B cell (primary cell): ENCODE data around the gene KIAA0232. TPM values are rescaled to one million over a fixed set of nuclear protein-coding genes. Genes with fewer than 3 reads are reported as not detected.

Source experiments
- ATAC-seq: fragments of 200-7000 bp; cut with Tn5 transposase; one replicate; pipeline ENCODE4 v1.10.0; 2021; ENCODE audit warnings: low read depth, mild to moderate bottlenecking, moderate number of reproducible peaks, moderate library complexity
- CTCF ChIA-PET: fragments of 350-600 bp; sonication (Branson Sonifier 250); formaldehyde crosslinking; loops from one replicate; lab custom pipeline; 2021; ENCODE audit warnings: antibody characterized with exemption, inconsistent platforms; lab: Charles Lee
- POLR2A ChIA-PET: fragments of 350-600 bp; sonication (Branson Sonifier 250); formaldehyde crosslinking; loops from one replicate; lab custom pipeline; 2021; ENCODE audit warnings: antibody characterized with exemption; lab: Charles Lee
- DNase-seq: peaks from one replicate; pipeline ENCODE4 v3.0.0; 2013
- H2AFZ ChIP-seq: 2 replicates; pipeline ENCODE4 v1.6.1; 2012; ENCODE audit warnings: mild to moderate bottlenecking, low read depth, low read length; ENCODE audit not compliant: insufficient read depth, poor library complexity, severe bottlenecking
- H3K27ac ChIP-seq, 2 donors: 1 replicate in 1 of 2; 2 replicates in 1 of 2; pipeline ENCODE4 v1.5.1; 2012 to 2013; ENCODE audit warnings: low read length in 2 of 2, mild to moderate bottlenecking in 2 of 2, moderate library complexity in 1 of 2
- H3K27me3 ChIP-seq, 4 experiments: fragments of 200-600 bp in 1 of 4; sonication (generic) in 1 of 4; replicated peaks in 1 of 4; 1 replicate in 2 of 4; 2 replicates in 2 of 4; pipeline versions ENCODE4 v1.6.1 to v1.7.0; 2013 to 2016; ENCODE audit warnings: low read length in 3 of 4, mild to moderate bottlenecking in 2 of 4, mixed read lengths in 1 of 4, moderate library complexity in 1 of 4; ENCODE audit not compliant: insufficient read depth in 4 of 4, control insufficient read depth in 3 of 4; ENCODE audit errors: control extremely low read depth in 1 of 4
- H3K36me3 ChIP-seq, 2 experiments: replicated peaks in 1 of 2; 1 replicate in 1 of 2; 2 replicates in 1 of 2; pipeline versions ENCODE4 v1.6.1 to v1.7.1; 2013; ENCODE audit warnings: low read length in 1 of 2; ENCODE audit not compliant: insufficient read depth in 2 of 2, control insufficient read depth in 1 of 2; ENCODE audit errors: control extremely low read depth in 1 of 2, extremely low read depth in 1 of 2
- H3K4me1 ChIP-seq, 2 donors: fragments of 200-600 bp in 1 of 2; sonication (generic) in 1 of 2; 1 replicate in 1 of 2; 2 replicates in 1 of 2; pipeline versions ENCODE4 v1.5.1 to v1.6.1; 2013 to 2017; ENCODE audit warnings: low read length in 2 of 2; ENCODE audit not compliant: control insufficient read depth in 2 of 2, insufficient read depth in 2 of 2
- H3K4me2 ChIP-seq: replicated peaks from 2 replicates; pipeline ENCODE3; 2012; ENCODE audit warnings: mild to moderate bottlenecking, low read depth, low read length; ENCODE audit not compliant: poor library complexity, severe bottlenecking
- H3K4me3 ChIP-seq, 5 experiments: fragments of 200-600 bp in 1 of 5; sonication (generic) in 1 of 5; 1 replicate in 3 of 5; 2 replicates in 2 of 5; pipeline versions ENCODE4 v1.5.1 to v1.7.0; 2011 to 2016; ENCODE audit warnings: low read length in 4 of 5, mild to moderate bottlenecking in 4 of 5, low read depth in 2 of 5, control low read depth in 1 of 5, moderate library complexity in 1 of 5; ENCODE audit not compliant: insufficient read depth in 1 of 5; ENCODE audit errors: control extremely low read depth in 1 of 5, extremely low read depth in 1 of 5
- H3K79me2 ChIP-seq: fragments of 200-600 bp; sonication (generic); one replicate; pipeline ENCODE4 v1.6.0; 2016; ENCODE audit warnings: low read length; ENCODE audit not compliant: control insufficient read depth, insufficient read depth
- H3K9ac ChIP-seq: fragments of 200-600 bp; sonication (generic); 2 replicates; pipeline ENCODE4 v1.6.1; 2017; ENCODE audit warnings: mild to moderate bottlenecking, low read length, moderate library complexity
- H3K9me3 ChIP-seq, 3 donors: one replicate each; pipeline versions ENCODE4 v1.6.1 to v1.7.1; 2013; ENCODE audit warnings: low read length in 2 of 3; ENCODE audit not compliant: control insufficient read depth in 2 of 3, insufficient read depth in 1 of 3; ENCODE audit errors: control extremely low read depth in 1 of 3
- H4K20me1 ChIP-seq: 2 replicates; pipeline ENCODE4 v1.6.0; 2012; ENCODE audit warnings: mild to moderate bottlenecking, low read length; ENCODE audit not compliant: insufficient read depth, control insufficient read depth, poor library complexity, severe bottlenecking
- H3K27ac Mint-ChIP-seq: one replicate; pipeline ENCODE4 v1.8.0; 2021; ENCODE audit warnings: mixed read lengths
- H3K27me3 Mint-ChIP-seq: one replicate; pipeline ENCODE4 v1.8.0; 2021; ENCODE audit warnings: mixed read lengths
- H3K4me1 Mint-ChIP-seq: one replicate; pipeline ENCODE4 v1.8.0; 2021; ENCODE audit warnings: mixed read lengths
- H3K4me3 Mint-ChIP-seq: one replicate; pipeline ENCODE4 v1.8.0; 2021; ENCODE audit warnings: mixed read lengths
- H3K9me3 Mint-ChIP-seq: one replicate; pipeline ENCODE4 v1.8.0; 2022; ENCODE audit warnings: mixed read lengths; ENCODE audit not compliant: insufficient read depth
- CTCF ChIP-seq: fragments of 200-600 bp; IDR thresholded peaks from one replicate; pipeline ENCODE4 v1.8.0; 2022; ENCODE audit warnings: antibody characterized with exemption, mild to moderate bottlenecking
- EZH2 ChIP-seq: IDR thresholded peaks from 2 replicates; pipeline ENCODE4 v1.6.1; 2012; ENCODE audit warnings: borderline replicate concordance, low read depth, mild to moderate bottlenecking, moderate library complexity, low read length; ENCODE audit not compliant: insufficient read depth, poor library complexity, severe bottlenecking
- WGBS: methylation state at CpG from one replicate; pipeline ENCODE4 v1.1.5; 2013; ENCODE audit warnings: missing lambda C conversion rate; ENCODE audit not compliant: insufficient coverage; 5-methylcytosine and 5-hydroxymethylcytosine counted together
- intact Hi-C: fragments of 100-400 bp; cut with micrococcal nuclease; formaldehyde crosslinking; loops from one replicate; pipeline ENCODE4 v1.10.0; 2022
- polyA plus RNA-seq: library from polyadenylated mRNA; depleted of rRNA; stranded (reverse); fragments of >200 nt; gene quantifications from 2 replicates; pipeline ENCODE4 v1.2.3, GENCODE V29; 2012
- total RNA-seq, 2 donors: library from RNA; stranded (reverse); fragments of 120-200 nt in 1 of 2; gene quantifications; 1 replicate in 1 of 2; 2 replicates in 1 of 2; pipeline versions ENCODE4 v1.2.3 to v1.2.4, GENCODE V29; 2013 to 2022

The KIAA0232 gene
- total and polyA plus RNA-seq, 2 donors (not counting 1 experiment from before 2014, with no cell fraction given) = 2.9 to 20.8 TPM

- 100% methylated on average over 1 of the region's 7 CpGs for WGBS
- ATAC-seq = no peak
- peaks cover 0 to 23% (median 0%) of the 10 kb centered on the region in 3 donors for H3K9me3 ChIP-seq
- H3K9ac ChIP-seq = no peak overlapping the region
- no peak for TF ChIP-seq CTCF
- no peak for TF ChIP-seq EZH2
- Mint-ChIP-seq H3K9me3 (no peaks in the 10 kb centered on the region), H3K4me1 (peaks cover 5% of the 10 kb centered on the region), H3K27ac (no peak overlapping the region), H3K4me3 (no peak overlapping the region), H3K27me3 (no peaks in the 10 kb centered on the region)
- H4K20me1 ChIP-seq = no peaks in the 10 kb centered on the region
- ChIA-PET POLR2A (interaction anchor here (1.2 kb wide), 1 partner anchor 15 kb away, joined by 4 read pairs; no protein-coding TSS in a partner anchor), CTCF (interaction anchor here (0.5 to 1.1 kb wide), 3 partner anchors 81 to 1148 kb away, joined by 3 read pairs; no protein-coding TSS in a partner anchor)
- H3K4me2 ChIP-seq = no peak overlapping the region
- intact Hi-C loops = no loop called here
- no peak overlapping the region for H3K4me3 ChIP-seq
- no peaks in the 10 kb centered on the region for H3K36me3 ChIP-seq
- no peak overlapping the region for H3K27ac ChIP-seq
- no peak for DNase-seq
- H3K27me3 ChIP-seq = no peaks in the 10 kb centered on the region
- H3K4me1 ChIP-seq = peaks cover 7 to 10% of the 10 kb centered on the region in 2 donors
- H2AFZ ChIP-seq = no peak overlapping the region
- H3K79me2 ChIP-seq = no peaks in the 10 kb centered on the region
These were observed 111.0 kb downstream of the KIAA0232 start for GRCh38 chr4:6893449-6894085.

DNA sequence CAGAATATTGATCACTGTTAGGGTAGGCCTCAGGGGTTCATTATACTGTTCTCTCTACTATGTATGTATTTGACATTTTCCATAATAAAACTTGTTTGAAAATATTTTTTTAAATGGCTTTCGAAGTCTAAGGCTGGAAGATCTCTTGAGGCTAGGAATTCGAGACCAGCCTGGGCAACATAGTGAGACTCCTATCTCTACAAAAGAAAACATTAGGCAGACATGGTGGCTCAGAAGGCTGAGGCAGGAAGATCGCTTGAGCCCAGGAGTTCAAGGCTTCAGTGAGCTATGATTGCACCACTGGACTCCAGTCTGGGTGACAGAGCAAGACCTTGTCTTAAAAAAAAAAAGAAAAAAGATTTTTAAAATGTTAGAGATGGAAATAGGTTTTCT lies 111.6 kb downstream of the KIAA0232 start:
- intact Hi-C loops = no loop called here
- H3K36me3 ChIP-seq = no peaks in the 10 kb centered on the region
- DNase-seq (no peak), ATAC-seq (no peak)
- H3K4me3 Mint-ChIP-seq = no peak overlapping the region
- H4K20me1 ChIP-seq = no peaks in the 10 kb centered on the region
- no peaks in the 10 kb centered on the region for H3K27me3 ChIP-seq
- peaks cover 7% of the 10 kb centered on the region for H3K4me1 Mint-ChIP-seq
- ChIA-PET CTCF (interaction anchor here (1.1 kb wide), 1 partner anchor 177 kb away, joined by 3 read pairs; no protein-coding TSS in a partner anchor), POLR2A (interaction anchor here (1.2 kb wide), 1 partner anchor 15 kb away, joined by 4 read pairs; no protein-coding TSS in a partner anchor)
- no peaks in the 10 kb centered on the region for H3K9me3 Mint-ChIP-seq
- no peaks in the 10 kb centered on the region for H3K27me3 Mint-ChIP-seq
- H3K27ac Mint-ChIP-seq = no peak overlapping the region
- no peak overlapping the region for H3K9ac ChIP-seq
- H2AFZ ChIP-seq = no peak overlapping the region
- no peaks in the 10 kb centered on the region for H3K79me2 ChIP-seq
- TF ChIP-seq CTCF (no peak), EZH2 (no peak)
- H3K4me1 ChIP-seq = peaks cover 7 to 10% of the 10 kb centered on the region in 2 donors
- H3K4me3 ChIP-seq = no peak overlapping the region
- 100% methylated on average over 1 of the region's 3 CpGs for WGBS
- H3K9me3 ChIP-seq = peaks cover 0 to 18% (median 0%) of the 10 kb centered on the region in 3 donors
- no peak overlapping the region for H3K27ac ChIP-seq
- no peak overlapping the region for H3K4me2 ChIP-seq
